ENCODE results near the gene ORM2.

- no peak for TF ChIP-seq CTCF (IDR thresholded peaks at IDR 0.05 in 4 of 5, conservative IDR thresholded peaks at IDR 0.05 in 1 of 5)
- no peak for TF ChIP-seq POLR2A (IDR thresholded peaks at IDR 0.05)
Observed at GRCh38 chr9:114376586-114377445, 47.1 kb downstream of the ORM2 start.
